ENCODE results near the gene KRTAP1-4.

DNA sequence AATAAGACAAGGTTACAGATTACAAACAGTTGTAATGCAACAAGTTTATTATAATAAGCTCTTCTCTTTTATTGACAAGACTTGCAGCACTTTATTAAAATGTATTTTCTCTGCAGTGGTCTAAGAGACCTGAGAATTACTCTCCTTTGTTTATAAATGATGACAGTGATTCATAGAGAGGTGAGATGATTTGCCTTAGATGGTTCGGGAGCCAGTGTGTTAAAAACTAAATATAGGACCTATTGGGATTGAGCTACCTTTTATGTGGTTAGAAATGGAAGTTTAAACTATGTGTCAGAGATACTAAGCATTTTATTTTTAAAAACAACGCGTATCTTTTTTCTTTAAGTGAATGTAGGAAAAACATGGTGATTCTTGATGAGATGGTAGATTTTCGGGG lies 33.2 kb downstream of the KRTAP1-4 start:
- TF ChIP-seq, protein P1, sequence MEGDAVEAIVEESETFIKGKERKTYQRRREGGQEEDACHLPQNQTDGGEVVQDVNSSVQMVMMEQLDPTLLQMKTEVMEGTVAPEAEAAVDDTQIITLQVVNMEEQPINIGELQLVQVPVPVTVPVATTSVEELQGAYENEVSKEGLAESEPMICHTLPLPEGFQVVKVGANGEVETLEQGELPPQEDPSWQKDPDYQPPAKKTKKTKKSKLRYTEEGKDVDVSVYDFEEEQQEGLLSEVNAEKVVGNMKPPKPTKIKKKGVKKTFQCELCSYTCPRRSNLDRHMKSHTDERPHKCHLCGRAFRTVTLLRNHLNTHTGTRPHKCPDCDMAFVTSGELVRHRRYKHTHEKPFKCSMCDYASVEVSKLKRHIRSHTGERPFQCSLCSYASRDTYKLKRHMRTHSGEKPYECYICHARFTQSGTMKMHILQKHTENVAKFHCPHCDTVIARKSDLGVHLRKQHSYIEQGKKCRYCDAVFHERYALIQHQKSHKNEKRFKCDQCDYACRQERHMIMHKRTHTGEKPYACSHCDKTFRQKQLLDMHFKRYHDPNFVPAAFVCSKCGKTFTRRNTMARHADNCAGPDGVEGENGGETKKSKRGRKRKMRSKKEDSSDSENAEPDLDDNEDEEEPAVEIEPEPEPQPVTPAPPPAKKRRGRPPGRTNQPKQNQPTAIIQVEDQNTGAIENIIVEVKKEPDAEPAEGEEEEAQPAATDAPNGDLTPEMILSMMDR (IDR thresholded peaks at IDR 0.05), result no peak
- no peak for TF ChIP-seq POLR2A (IDR thresholded peaks at IDR 0.05)
